ENCODE results near the gene IZUMO1R. TPM values are rescaled to one million over a fixed set of nuclear protein-coding genes. Genes with fewer than 3 reads are reported as not detected.
"Not testable (repeated sequence)": the region's sequence is repeated elsewhere in the genome, so short reads cannot be mapped to it uniquely, and the experiment has no call there.

Gene IZUMO1R
- total RNA-seq, 1 donor from 2014 or later = not detected

- H3K36me3 Mint-ChIP-seq = no peaks in the 10 kb centered on the region
- no peaks in the 10 kb centered on the region for H3K27me3 Mint-ChIP-seq (ENCODE audit: insufficient read depth, low read depth)
- H3K27ac Mint-ChIP-seq = no peak overlapping the region
- H3K36me3 ChIP-seq = no peaks in the 10 kb centered on the region
- no peak overlapping the region for H3K4me2 ChIP-seq
- H3K4me3 Mint-ChIP-seq = no peak overlapping the region
- no peaks in the 10 kb centered on the region for H3K4me1 ChIP-seq
- no peaks in the 10 kb centered on the region for H4K20me1 ChIP-seq (ENCODE audit: low read depth)
- H3K9me3 Mint-ChIP-seq = peaks cover 3% of the 10 kb centered on the region
- H3K9ac ChIP-seq = no peak overlapping the region
- no peak overlapping the region for H3K4me3 ChIP-seq
- no peaks in the 10 kb centered on the region for H3K9me3 ChIP-seq (ENCODE audit: low read depth)
- H3K79me2 ChIP-seq (ENCODE audit: low read depth) = no peaks in the 10 kb centered on the region
- H3K27ac ChIP-seq = no peak overlapping the region
- TF ChIP-seq EZH2phosphoT487 (IDR thresholded peaks at IDR 0.05) = no peak
- TF ChIP-seq, protein P1, sequence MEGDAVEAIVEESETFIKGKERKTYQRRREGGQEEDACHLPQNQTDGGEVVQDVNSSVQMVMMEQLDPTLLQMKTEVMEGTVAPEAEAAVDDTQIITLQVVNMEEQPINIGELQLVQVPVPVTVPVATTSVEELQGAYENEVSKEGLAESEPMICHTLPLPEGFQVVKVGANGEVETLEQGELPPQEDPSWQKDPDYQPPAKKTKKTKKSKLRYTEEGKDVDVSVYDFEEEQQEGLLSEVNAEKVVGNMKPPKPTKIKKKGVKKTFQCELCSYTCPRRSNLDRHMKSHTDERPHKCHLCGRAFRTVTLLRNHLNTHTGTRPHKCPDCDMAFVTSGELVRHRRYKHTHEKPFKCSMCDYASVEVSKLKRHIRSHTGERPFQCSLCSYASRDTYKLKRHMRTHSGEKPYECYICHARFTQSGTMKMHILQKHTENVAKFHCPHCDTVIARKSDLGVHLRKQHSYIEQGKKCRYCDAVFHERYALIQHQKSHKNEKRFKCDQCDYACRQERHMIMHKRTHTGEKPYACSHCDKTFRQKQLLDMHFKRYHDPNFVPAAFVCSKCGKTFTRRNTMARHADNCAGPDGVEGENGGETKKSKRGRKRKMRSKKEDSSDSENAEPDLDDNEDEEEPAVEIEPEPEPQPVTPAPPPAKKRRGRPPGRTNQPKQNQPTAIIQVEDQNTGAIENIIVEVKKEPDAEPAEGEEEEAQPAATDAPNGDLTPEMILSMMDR (IDR thresholded peaks at IDR 0.05) = no peak
- TF ChIP-seq EZH2 (IDR thresholded peaks at IDR 0.05) = no peak
- H3K27me3 ChIP-seq = no peaks in the 10 kb centered on the region
- H2AFZ ChIP-seq (replicated peaks) = no peak overlapping the region
- H3F3A ChIP-seq (ENCODE audit: low read depth) = no peaks in the 10 kb centered on the region
- DNase-seq (ENCODE audit: low spot score) = no peak
- no peaks in the 10 kb centered on the region for H3K4me1 Mint-ChIP-seq
These were observed 34.3 kb downstream of the IZUMO1R start for GRCh38 chr11:94338651-94339050.

DNA sequence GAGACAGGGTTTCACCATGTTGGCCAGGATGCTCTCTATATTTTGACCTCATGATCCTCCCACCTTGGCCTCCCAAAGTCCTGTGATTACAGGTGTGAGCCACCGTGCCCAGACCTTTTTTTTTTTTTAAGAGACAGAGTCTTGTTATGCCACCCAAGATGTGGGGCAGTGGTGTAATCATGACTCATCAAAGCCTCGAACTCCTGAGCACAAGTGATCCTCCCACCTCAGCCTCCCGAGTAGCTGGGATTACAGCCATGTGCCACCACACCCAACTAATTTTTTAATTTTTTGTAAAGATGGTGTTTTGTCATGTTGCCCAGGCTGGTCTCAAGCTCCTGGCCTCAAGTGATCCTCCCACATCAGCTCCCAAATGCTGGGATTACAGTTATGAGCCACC is 37.9 kb downstream of the IZUMO1R start:
- no peak overlapping the region for H3K4me2 ChIP-seq
- no peak overlapping the region for H3K4me3 Mint-ChIP-seq
- no peaks in the 10 kb centered on the region for H3F3A ChIP-seq (ENCODE audit: low read depth)
- no peaks in the 10 kb centered on the region for H3K9me3 ChIP-seq (ENCODE audit: low read depth)
- no peaks in the 10 kb centered on the region for H3K27me3 ChIP-seq
- H3K27ac ChIP-seq = no peak overlapping the region
- H3K36me3 ChIP-seq = no peaks in the 10 kb centered on the region
- peaks cover 11% of the 10 kb centered on the region for H3K9me3 Mint-ChIP-seq
- no peaks in the 10 kb centered on the region for H3K36me3 Mint-ChIP-seq
- DNase-seq (ENCODE audit: low spot score) = no peak
- no peak overlapping the region for H2AFZ ChIP-seq (replicated peaks)
- no peak overlapping the region for H3K4me3 ChIP-seq
- TF ChIP-seq, protein P1 (IDR thresholded peaks at IDR 0.05) = no peak
- TF ChIP-seq EZH2phosphoT487 (IDR thresholded peaks at IDR 0.05) (no peak), EZH2 (IDR thresholded peaks at IDR 0.05) (no peak)
- H3K27ac Mint-ChIP-seq = no peak overlapping the region
- H3K4me1 ChIP-seq = no peaks in the 10 kb centered on the region
- H3K79me2 ChIP-seq (ENCODE audit: low read depth) = no peaks in the 10 kb centered on the region
- H4K20me1 ChIP-seq (ENCODE audit: low read depth) = no peaks in the 10 kb centered on the region
- no peak overlapping the region for H3K9ac ChIP-seq
- no peaks in the 10 kb centered on the region for H3K4me1 Mint-ChIP-seq
- peaks cover 2% of the 10 kb centered on the region for H3K27me3 Mint-ChIP-seq (ENCODE audit: insufficient read depth, low read depth)

DNA sequence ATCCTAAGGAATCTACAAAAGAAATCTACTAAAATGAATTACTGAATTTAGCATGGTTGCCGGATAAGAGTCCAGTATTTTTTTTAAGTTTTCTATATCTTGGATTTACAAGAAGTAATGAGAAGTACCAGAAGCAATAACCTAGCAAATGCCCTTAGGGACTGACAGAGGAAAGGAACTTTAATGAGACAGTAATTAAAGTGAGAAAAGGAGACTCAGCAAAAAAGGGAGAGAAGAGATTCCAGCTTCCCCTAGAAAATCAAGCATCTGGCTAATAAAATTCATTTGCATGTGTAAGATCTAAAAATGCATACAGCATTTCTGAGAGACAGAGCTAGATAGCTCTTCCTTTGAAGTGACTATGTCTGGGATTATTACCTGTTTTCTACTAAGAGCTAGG is 39.1 kb downstream of the IZUMO1R start:
- H3K79me2 ChIP-seq (ENCODE audit: low read depth) = no peaks in the 10 kb centered on the region
- H3F3A ChIP-seq (ENCODE audit: low read depth) = no peaks in the 10 kb centered on the region
- Mint-ChIP-seq H3K36me3 (no peaks in the 10 kb centered on the region), H3K27me3 (ENCODE audit: insufficient read depth, low read depth) (peaks cover 2% of the 10 kb centered on the region), H3K4me3 (no peak overlapping the region), H3K27ac (no peak overlapping the region), H3K4me1 (no peaks in the 10 kb centered on the region), H3K9me3 (peaks cover 13% of the 10 kb centered on the region)
- H3K4me2 ChIP-seq = no peak overlapping the region
- no peaks in the 10 kb centered on the region for H3K36me3 ChIP-seq
- TF ChIP-seq EZH2phosphoT487 (IDR thresholded peaks at IDR 0.05) (no peak), EZH2 (IDR thresholded peaks at IDR 0.05) (no peak)
- TF ChIP-seq, protein P1 (IDR thresholded peaks at IDR 0.05) = no peak
- H3K9me3 ChIP-seq (ENCODE audit: low read depth) = no peaks in the 10 kb centered on the region
- H3K27me3 ChIP-seq = no peaks in the 10 kb centered on the region
- H4K20me1 ChIP-seq (ENCODE audit: low read depth) = no peaks in the 10 kb centered on the region
- no peak overlapping the region for H3K4me3 ChIP-seq
- no peaks in the 10 kb centered on the region for H3K4me1 ChIP-seq
- H3K9ac ChIP-seq = no peak overlapping the region
- H2AFZ ChIP-seq (replicated peaks) = no peak overlapping the region
- no peak overlapping the region for H3K27ac ChIP-seq
- no peak for DNase-seq (ENCODE audit: low spot score)

- not testable (repeated sequence) for H3K27me3 Mint-ChIP-seq (ENCODE audit: insufficient read depth, low read depth); H3K4me3 ChIP-seq; H3K27me3 ChIP-seq; H2AFZ ChIP-seq (replicated peaks); H3K4me2 ChIP-seq; H3F3A ChIP-seq (ENCODE audit: low read depth); H3K4me1 Mint-ChIP-seq; H3K9me3 ChIP-seq (ENCODE audit: low read depth); H3K79me2 ChIP-seq (ENCODE audit: low read depth); H3K4me3 Mint-ChIP-seq; DNase-seq (ENCODE audit: low spot score); H3K9ac ChIP-seq; H3K27ac Mint-ChIP-seq; H3K36me3 Mint-ChIP-seq; H3K36me3 ChIP-seq; H3K4me1 ChIP-seq; H4K20me1 ChIP-seq (ENCODE audit: low read depth); H3K27ac ChIP-seq
- peaks cover 10% of the 10 kb centered on the region for H3K9me3 Mint-ChIP-seq
These were observed 41.9 kb downstream of the IZUMO1R start for GRCh38 chr11:94346311-94346710.

- not testable (repeated sequence) for DNase-seq (ENCODE audit: low spot score)
These were observed 46.6 kb downstream of the IZUMO1R start for GRCh38 chr11:94350850-94351563.

More at GRCh38 chr11:94350850-94351563, 46.6 kb downstream of the IZUMO1R start:
- not testable (repeated sequence) for H3K4me2 ChIP-seq; H3K36me3 Mint-ChIP-seq; H3K79me2 ChIP-seq (ENCODE audit: low read depth); H3K9ac ChIP-seq; H3F3A ChIP-seq (ENCODE audit: low read depth); H3K9me3 ChIP-seq (ENCODE audit: low read depth); H4K20me1 ChIP-seq (ENCODE audit: low read depth); H3K27me3 Mint-ChIP-seq (ENCODE audit: insufficient read depth, low read depth); H3K4me3 ChIP-seq; H2AFZ ChIP-seq (replicated peaks); H3K4me1 ChIP-seq; H3K27ac Mint-ChIP-seq; H3K4me3 Mint-ChIP-seq; H3K4me1 Mint-ChIP-seq; H3K27ac ChIP-seq; H3K36me3 ChIP-seq; H3K27me3 ChIP-seq
- peaks cover 10% of the 10 kb centered on the region for H3K9me3 Mint-ChIP-seq
